Immature natural killer cell (primary cell): ENCODE measurements around the gene NUBP2. TPM values are rescaled to one million over a fixed set of nuclear protein-coding genes. Genes with fewer than 3 reads are reported as not detected.

Experiments
- DNase-seq, 3 donors: peaks; one replicate each; pipeline ENCODE4 v3.0.0; 2022; ENCODE audit warnings: mixed read lengths in 1 of 3
- H3K27ac Mint-ChIP-seq, 6 donors: one replicate each; pipeline ENCODE4 v1.8.0; 2020; ENCODE audit warnings: mixed read lengths in 6 of 6, mild to moderate bottlenecking in 5 of 6, inconsistent platforms in 4 of 6, moderate library complexity in 3 of 6
- H3K27me3 Mint-ChIP-seq, 3 donors: one replicate each; pipeline ENCODE4 v1.8.0; 2020 to 2021; ENCODE audit warnings: low read depth in 3 of 3, mild to moderate bottlenecking in 3 of 3, mixed read lengths in 3 of 3, moderate library complexity in 3 of 3, inconsistent platforms in 1 of 3
- H3K36me3 Mint-ChIP-seq, 3 donors: one replicate each; pipeline ENCODE4 v1.8.0; 2020; ENCODE audit warnings: mixed read lengths in 3 of 3, inconsistent platforms in 2 of 3, mild to moderate bottlenecking in 2 of 3
- H3K4me1 Mint-ChIP-seq, 2 donors: one replicate each; pipeline ENCODE4 v1.8.0; 2020; ENCODE audit warnings: inconsistent platforms in 2 of 2, mild to moderate bottlenecking in 2 of 2, mixed read lengths in 2 of 2, moderate library complexity in 1 of 2
- H3K4me3 Mint-ChIP-seq, 5 donors: one replicate each; pipeline ENCODE4 v1.8.0; 2020; ENCODE audit warnings: mild to moderate bottlenecking in 5 of 5, mixed read lengths in 5 of 5, inconsistent platforms in 3 of 5, moderate library complexity in 3 of 5
- H3K9me3 Mint-ChIP-seq, 6 donors: one replicate each; pipeline ENCODE4 v1.8.0; 2020; ENCODE audit warnings: mild to moderate bottlenecking in 6 of 6, mixed read lengths in 6 of 6, inconsistent platforms in 4 of 6, moderate library complexity in 3 of 6
- polyA plus RNA-seq, 3 donors: library from polyadenylated mRNA; unstranded; fragments of 300-500 nt; fragmentation: Illumina TruSeq; gene quantifications; one replicate each; pipeline ENCODE4 v1.2.3, GENCODE V29; 2021

The NUBP2 gene
- polyA plus RNA-seq, 3 donors from 2014 or later: 106 to 151 (median 127) TPM

GRCh38 chr16:1779234-1779701 is 3.5 kb upstream of the NUBP2 start:
- Mint-ChIP-seq H3K4me3 (peak overlapping the region in 1 of 5 donors; percentile 6), H3K36me3 (no peaks in the 10 kb centered on the region), H3K27ac (peak overlapping the region in 1 of 6 donors; percentile 69), H3K27me3 (peaks cover 7 to 12% (median 10%) of the 10 kb centered on the region in 3 donors), H3K4me1 (peaks cover 19 to 26% of the 10 kb centered on the region in 2 donors), H3K9me3 (no peaks in the 10 kb centered on the region)
- DNase-seq: no peak

- H3K4me3 Mint-ChIP-seq: peak overlapping the region; percentile 38 to 92 (median 47)
- H3K27ac Mint-ChIP-seq: peak overlapping the region in 2 of 6 donors; percentile 46 to 80
- H3K27me3 Mint-ChIP-seq: peaks cover 7 to 12% (median 10%) of the 10 kb centered on the region in 3 donors
- H3K4me1 Mint-ChIP-seq: peaks cover 21 to 25% of the 10 kb centered on the region in 2 donors
- H3K9me3 Mint-ChIP-seq: no peaks in the 10 kb centered on the region
- no peak for DNase-seq
- H3K36me3 Mint-ChIP-seq: no peaks in the 10 kb centered on the region
These were observed 2.8 kb upstream of the NUBP2 start for GRCh38 chr16:1779741-1780676.

- H3K27ac Mint-ChIP-seq: peak overlapping the region in 2 of 6 donors; percentile 80 to 87
- H3K36me3 Mint-ChIP-seq: no peaks in the 10 kb centered on the region
- H3K9me3 Mint-ChIP-seq: no peaks in the 10 kb centered on the region
These were observed 2.1 kb upstream of the NUBP2 start for GRCh38 chr16:1780677-1781072.

DNA sequence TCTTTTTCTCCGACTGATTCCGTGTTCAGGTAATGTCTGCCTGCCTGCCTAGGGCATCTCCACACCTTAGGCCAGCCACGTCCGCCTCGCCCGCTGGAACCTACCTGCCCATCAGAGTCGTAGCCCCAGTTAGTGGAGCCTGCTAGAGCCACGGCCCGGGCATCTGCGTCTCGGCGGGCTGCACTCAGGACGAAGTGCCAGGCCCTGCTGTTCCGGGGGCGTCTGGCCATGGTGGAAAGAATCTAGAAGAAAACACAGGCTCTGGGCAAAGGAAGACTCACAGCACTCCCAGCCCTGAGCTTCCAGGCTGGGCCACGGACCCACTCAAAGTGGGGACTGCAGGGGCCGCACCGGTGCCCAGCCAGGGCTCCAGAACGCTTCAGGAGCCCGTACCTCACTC is 1.5 kb upstream of the NUBP2 start:
- Mint-ChIP-seq H3K27ac (peak overlapping the region; percentile 78 to 94 (median 84)), H3K4me1 (peaks cover 25 to 30% of the 10 kb centered on the region in 2 donors), H3K9me3 (no peaks in the 10 kb centered on the region), H3K27me3 (peaks cover 7 to 12% (median 10%) of the 10 kb centered on the region in 3 donors), H3K4me3 (peak overlapping the region; percentile 84 to 92 (median 85)), H3K36me3 (no peaks in the 10 kb centered on the region)
- DNase-seq: no peak

More at GRCh38 chr16:1780677-1781072, 2.1 kb upstream of the NUBP2 start:
- DNase-seq: no peak
- Mint-ChIP-seq H3K4me1 (peaks cover 25 to 28% of the 10 kb centered on the region in 2 donors), H3K27me3 (peaks cover 7 to 12% (median 10%) of the 10 kb centered on the region in 3 donors), H3K4me3 (peak overlapping the region; percentile 84 to 92 (median 85))

DNA sequence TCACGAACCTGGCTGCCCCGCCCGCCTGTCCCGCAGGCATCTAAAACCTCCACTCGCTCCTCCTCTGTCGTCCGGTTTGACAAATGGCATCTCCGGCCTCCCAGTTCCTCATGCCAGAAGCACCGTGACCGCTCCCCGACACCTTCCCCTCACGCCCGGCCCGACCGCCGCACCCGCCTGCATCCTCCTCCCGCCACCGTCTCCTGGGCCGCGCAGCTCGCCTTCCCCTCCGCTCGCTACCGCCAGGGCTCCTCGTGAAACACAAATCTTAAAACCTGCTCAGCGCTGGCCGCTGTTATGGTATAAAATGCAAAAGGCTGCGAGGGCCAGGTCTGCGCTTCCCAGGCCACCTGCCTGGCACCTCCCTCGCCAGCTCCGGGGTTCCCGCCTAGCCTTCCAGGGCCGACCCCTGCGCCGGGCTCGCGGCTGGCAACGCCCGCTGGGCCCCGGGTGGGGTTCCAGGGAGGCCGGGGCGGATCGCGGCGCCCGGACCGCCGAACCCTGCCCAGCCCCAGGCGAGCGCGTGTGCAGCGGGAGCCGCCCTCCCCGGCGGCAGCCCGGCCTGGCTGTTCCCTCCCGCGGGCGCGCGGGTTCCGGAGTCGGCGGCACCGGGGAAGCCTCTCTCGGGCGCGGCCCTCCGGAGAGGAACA is 877 bp upstream of the NUBP2 start:
- Mint-ChIP-seq H3K4me3 (peak overlapping the region; percentile 84 to 92 (median 85)), H3K27ac (peak overlapping the region; percentile 78 to 94 (median 84)), H3K4me1 (peaks cover 25 to 30% of the 10 kb centered on the region in 2 donors), H3K36me3 (no peaks in the 10 kb centered on the region), H3K9me3 (no peaks in the 10 kb centered on the region), H3K27me3 (peaks cover 7 to 12% (median 10%) of the 10 kb centered on the region in 3 donors)
- DNase-seq: peak; percentile 42 to 53 (median 52)

DNA sequence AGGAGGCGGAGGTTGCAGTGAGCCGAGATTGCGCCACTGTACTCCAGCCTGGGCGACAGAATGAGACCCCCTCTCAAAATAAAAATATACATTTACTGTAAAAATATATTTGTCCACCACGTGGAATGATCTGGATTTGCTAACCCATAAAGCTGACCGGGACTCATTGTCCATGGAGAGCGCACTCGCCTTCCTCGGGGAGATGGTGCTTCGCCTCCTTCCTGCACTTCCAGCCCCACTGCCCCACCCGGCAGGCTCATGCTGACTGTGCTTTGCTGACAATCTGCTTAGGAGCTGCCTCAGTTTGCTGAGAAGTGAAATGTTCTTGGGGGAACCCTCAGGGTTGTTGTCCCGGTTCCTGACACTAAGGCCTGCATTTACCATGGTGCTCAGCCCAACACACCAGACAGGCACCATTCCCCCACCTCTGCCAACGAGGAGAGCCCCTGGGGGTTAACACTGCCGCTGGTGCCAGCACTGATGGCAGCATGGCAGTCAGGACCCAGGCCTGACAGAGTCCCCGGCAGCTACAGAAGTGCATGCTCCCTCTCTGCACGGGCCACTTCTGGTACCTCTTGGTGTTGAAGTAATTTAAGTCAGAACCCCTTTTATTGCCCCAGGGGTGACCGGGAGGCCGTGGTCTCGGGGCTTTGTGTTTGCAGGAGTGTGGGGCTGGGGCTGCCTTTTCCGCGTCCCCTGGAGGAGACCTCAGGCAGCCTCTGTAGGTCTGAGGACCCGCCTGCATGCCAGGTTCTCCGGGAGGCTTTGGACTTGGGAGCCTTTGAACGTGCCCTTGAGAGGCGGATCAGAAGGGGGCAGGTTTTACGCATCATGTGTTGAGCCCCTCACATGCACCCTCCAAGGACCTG is 2.5 kb downstream of the NUBP2 start:
- Mint-ChIP-seq H3K4me1 (peaks cover 25 to 31% of the 10 kb centered on the region in 2 donors), H3K36me3 (peaks cover 0 to 5% (median 3%) of the 10 kb centered on the region in 3 donors), H3K27ac (no peak overlapping the region), H3K9me3 (no peaks in the 10 kb centered on the region), H3K4me3 (peak overlapping the region; percentile 41 to 67 (median 61)), H3K27me3 (peaks cover 5 to 9% (median 6%) of the 10 kb centered on the region in 3 donors)
- no peak for DNase-seq

DNA sequence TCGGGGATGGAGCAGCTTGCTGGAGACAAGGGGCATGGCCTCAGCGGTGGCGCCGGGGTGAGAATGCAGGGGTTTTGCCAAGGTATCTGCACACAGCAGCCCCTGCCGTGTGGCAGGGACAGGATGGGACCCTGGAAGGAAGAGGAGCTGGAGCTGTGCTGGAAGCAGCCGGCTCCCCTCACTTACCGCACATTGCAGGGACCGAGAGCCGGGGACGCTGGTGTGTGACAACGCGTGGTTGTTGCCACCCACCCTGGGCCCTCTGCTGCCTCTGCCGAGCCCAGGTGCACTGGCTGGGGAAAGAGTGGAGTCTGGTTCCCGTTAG is 3.0 kb downstream of the NUBP2 start:
- Mint-ChIP-seq H3K27me3 (peaks cover 5 to 11% (median 6%) of the 10 kb centered on the region in 3 donors), H3K27ac (no peak overlapping the region), H3K9me3 (no peaks in the 10 kb centered on the region), H3K4me1 (peaks cover 25 to 30% of the 10 kb centered on the region in 2 donors), H3K36me3 (peaks cover 0 to 5% (median 3%) of the 10 kb centered on the region in 3 donors), H3K4me3 (no peak overlapping the region)
- DNase-seq: no peak

GRCh38 chr16:1786242-1787055 is 3.7 kb downstream of the NUBP2 start:
- Mint-ChIP-seq H3K36me3 (peaks cover 0 to 5% (median 3%) of the 10 kb centered on the region in 3 donors), H3K4me3 (no peak overlapping the region), H3K27me3 (peaks cover 5 to 11% (median 6%) of the 10 kb centered on the region in 3 donors), H3K9me3 (no peaks in the 10 kb centered on the region), H3K4me1 (peaks cover 19 to 25% of the 10 kb centered on the region in 2 donors), H3K27ac (no peak overlapping the region)
- no peak for DNase-seq

DNA sequence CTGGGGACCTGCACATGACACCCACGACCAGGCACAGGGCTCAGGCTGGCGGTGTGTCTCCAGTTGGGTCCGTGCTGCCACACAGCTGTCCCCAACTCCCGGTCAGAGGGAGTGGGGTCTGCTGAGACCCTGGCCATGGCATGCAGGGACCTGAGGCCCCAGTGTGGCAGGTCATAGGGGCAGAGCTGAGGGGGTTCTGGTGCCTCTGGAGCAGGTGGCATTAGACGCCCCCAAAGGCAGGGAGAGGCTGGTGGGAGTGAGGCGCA is 4.2 kb downstream of the NUBP2 start:
- Mint-ChIP-seq H3K27ac (no peak overlapping the region), H3K27me3 (peaks cover 5 to 9% (median 6%) of the 10 kb centered on the region in 3 donors), H3K36me3 (peaks cover 0 to 5% (median 3%) of the 10 kb centered on the region in 3 donors), H3K4me1 (peaks cover 14 to 21% of the 10 kb centered on the region in 2 donors), H3K4me3 (no peak overlapping the region), H3K9me3 (no peaks in the 10 kb centered on the region)
- DNase-seq: no peak

DNA sequence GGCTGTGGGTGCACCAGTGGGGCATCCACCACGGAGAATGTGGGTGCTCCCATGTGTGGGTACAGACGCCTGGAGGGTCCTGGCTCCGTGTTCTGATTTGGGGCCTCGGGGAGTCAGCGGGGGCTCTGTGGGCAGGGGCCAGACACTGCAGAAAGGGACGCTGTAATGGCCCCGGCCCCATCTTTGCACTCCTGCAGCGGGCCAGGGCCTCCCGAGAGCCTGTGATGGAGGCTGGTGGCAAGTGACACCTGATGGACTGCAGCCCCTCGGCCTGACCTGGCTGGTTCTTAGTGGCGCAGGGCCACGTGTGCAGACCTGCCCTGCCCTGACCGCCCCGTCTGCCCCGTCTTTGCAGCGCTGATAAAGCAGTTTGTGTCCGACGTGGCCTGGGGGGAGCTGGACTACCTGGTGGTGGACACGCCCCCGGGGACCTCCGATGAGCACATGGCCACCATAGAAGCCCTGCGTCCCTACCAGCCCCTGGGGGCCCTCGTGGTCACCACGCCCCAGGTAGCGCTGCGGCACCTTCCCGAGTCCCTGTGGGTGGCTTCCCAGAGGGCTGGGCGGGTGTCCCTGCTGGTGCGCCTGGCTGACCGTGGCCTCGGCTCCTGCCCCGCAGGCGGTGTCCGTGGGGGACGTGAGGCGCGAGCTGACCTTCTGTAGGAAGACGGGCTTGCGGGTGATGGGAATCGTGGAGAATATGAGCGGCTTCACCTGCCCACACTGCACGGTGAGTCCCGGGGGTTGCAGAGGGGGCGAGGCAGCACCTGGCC is 4.7 kb downstream of the NUBP2 start:
- no peak for DNase-seq

DNA sequence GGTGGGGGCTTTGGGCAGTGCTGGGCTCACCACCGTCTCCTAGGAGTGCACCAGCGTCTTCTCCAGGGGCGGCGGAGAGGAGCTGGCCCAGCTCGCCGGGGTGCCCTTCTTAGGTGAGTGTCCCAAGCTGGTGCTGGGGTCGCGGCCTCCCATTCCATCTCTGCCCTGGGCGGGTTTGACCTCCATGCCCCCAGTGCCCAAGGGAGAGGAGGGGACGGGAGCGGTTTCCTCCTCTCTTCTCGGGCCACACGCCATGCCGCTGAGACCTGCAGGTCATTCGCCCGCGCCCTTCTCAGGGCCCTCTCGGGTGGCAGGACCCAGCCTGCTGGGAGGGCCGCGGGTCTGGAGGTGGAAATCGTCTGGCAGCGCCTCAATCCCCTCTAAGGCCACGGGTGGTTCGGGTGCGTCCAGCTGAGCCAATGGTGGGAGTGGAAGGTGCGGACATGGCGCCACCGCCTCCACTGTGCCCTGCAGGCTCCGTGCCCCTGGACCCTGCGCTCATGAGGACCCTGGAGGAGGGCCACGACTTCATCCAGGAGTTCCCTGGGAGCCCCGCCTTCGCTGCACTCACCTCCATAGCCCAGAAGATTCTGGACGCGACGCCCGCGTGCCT is 5.4 kb downstream of the NUBP2 start:
- H3K4me3 Mint-ChIP-seq: no peak overlapping the region
- H3K27ac Mint-ChIP-seq: no peak overlapping the region
- peaks cover 0 to 5% (median 3%) of the 10 kb centered on the region in 3 donors for H3K36me3 Mint-ChIP-seq
- peaks cover 11 to 17% of the 10 kb centered on the region in 2 donors for H3K4me1 Mint-ChIP-seq
- H3K27me3 Mint-ChIP-seq: peaks cover 0 to 4% (median 1%) of the 10 kb centered on the region in 3 donors
- DNase-seq: no peak
- no peaks in the 10 kb centered on the region for H3K9me3 Mint-ChIP-seq

More for the DNA sequence above, 4.7 kb downstream of the NUBP2 start:
- no peak overlapping the region for H3K27ac Mint-ChIP-seq
- H3K36me3 Mint-ChIP-seq: peaks cover 0 to 5% (median 3%) of the 10 kb centered on the region in 3 donors
- H3K27me3 Mint-ChIP-seq: peaks cover 3 to 7% (median 5%) of the 10 kb centered on the region in 3 donors
- H3K4me1 Mint-ChIP-seq: peaks cover 13 to 19% of the 10 kb centered on the region in 2 donors
- no peak overlapping the region for H3K4me3 Mint-ChIP-seq
- no peaks in the 10 kb centered on the region for H3K9me3 Mint-ChIP-seq

DNA sequence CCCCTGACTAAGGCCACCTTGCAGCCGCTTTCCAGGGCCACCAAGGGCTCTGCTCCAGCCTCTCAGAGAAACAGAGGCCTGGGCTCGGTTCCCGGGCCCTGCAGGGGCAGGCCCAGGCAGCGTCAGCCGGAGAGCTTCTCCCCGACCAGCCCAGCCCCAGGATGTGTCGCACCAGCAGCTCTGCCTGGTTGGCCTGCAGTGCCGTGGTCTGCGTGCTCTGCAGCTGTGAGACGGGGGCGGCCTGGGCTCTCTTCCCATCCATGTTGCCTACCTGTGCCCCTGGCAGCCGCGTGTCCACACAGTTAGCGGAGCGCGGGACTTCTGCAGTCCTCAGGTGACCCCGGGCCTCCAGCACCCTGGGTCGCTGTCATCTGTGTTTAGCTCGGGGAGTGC is 5.9 kb downstream of the NUBP2 start:
- Mint-ChIP-seq H3K9me3 (no peaks in the 10 kb centered on the region), H3K27ac (no peak overlapping the region), H3K27me3 (peaks cover 0 to 4% (median 1%) of the 10 kb centered on the region in 3 donors), H3K4me1 (peaks cover 6 to 12% of the 10 kb centered on the region in 2 donors), H3K36me3 (peaks cover 0 to 5% (median 3%) of the 10 kb centered on the region in 3 donors), H3K4me3 (no peak overlapping the region)
- DNase-seq: no peak
